Thoracic aorta (tissue), 2 donors: ENCODE measurements around the gene CD247. TPM values are rescaled to one million over a fixed set of nuclear protein-coding genes. Genes with fewer than 3 reads are reported as not detected.
"Not testable (repeated sequence)": the region's sequence is repeated elsewhere in the genome, so short reads cannot be mapped to it uniquely, and the experiment has no call there.

ENCODE experiments used
- ATAC-seq: fragments of 150-250 bp; one replicate; pipeline ENCODE4 v1.8.0; 2017; ENCODE audit warnings: low read depth; ENCODE audit not compliant: insufficient number of reproducible peaks, low FRiP score
- DNase-seq: peaks from one replicate; pipeline ENCODE4 v3.0.0-alpha.2; 2020; ENCODE audit warnings: low spot score
- H3K27ac ChIP-seq, 2 donors: fragments of 200-600 bp; sonication (generic); 1 replicate in 1 of 2; 2 replicates in 1 of 2; pipeline ENCODE4 v1.5.1; 2016; ENCODE audit warnings: mild to moderate bottlenecking in 2 of 2, moderate library complexity in 2 of 2
- H3K27me3 ChIP-seq: fragments of 200-600 bp; sonication (generic); replicated peaks from 2 replicates; pipeline ENCODE4 v1.6.0; 2016; ENCODE audit warnings: mild to moderate bottlenecking; ENCODE audit not compliant: insufficient read depth
- H3K36me3 ChIP-seq: fragments of 200-600 bp; sonication (generic); one replicate; pipeline ENCODE4 v1.5.1; 2016
- H3K4me1 ChIP-seq, 2 donors: fragments of 200-600 bp; sonication (generic); 1 replicate in 1 of 2; 2 replicates in 1 of 2; pipeline versions ENCODE4 v1.5.1 to v1.6.0; 2016; ENCODE audit warnings: low read depth in 2 of 2, mild to moderate bottlenecking in 1 of 2; ENCODE audit not compliant: control insufficient read depth in 1 of 2
- H3K4me3 ChIP-seq: fragments of 200-600 bp; sonication (generic); 2 replicates; pipeline ENCODE4 v1.5.1; 2016; ENCODE audit warnings: mild to moderate bottlenecking
- H3K9me3 ChIP-seq: fragments of 200-600 bp; sonication (generic); 2 replicates; pipeline ENCODE4 v1.5.1; 2016
- CTCF ChIP-seq: fragments of 200-600 bp; sonication (generic); IDR thresholded peaks from one replicate; pipeline ENCODE4 v1.5.1; 2019; ENCODE audit warnings: antibody characterized with exemption
- total RNA-seq, 2 donors: library from RNA; depleted of rRNA; stranded (reverse); fragments of >200 nt; gene quantifications; one replicate each; pipeline versions ENCODE4 v1.1.0 to v1.2.3, GENCODE V29; 2016

Gene CD247
- total RNA-seq, 2 donors from 2014 or later = 1.6 to 8.5 TPM

GRCh38 chr1:167563579-167564246, 45.4 kb upstream of the CD247 start:
- H3K27me3 ChIP-seq = no peaks in the 10 kb centered on the region
- H3K4me3 ChIP-seq = no peak overlapping the region
- no peak overlapping the region for H3K27ac ChIP-seq
- ATAC-seq (no peak), DNase-seq (no peak)
- TF ChIP-seq CTCF = no peak
- no peaks in the 10 kb centered on the region for H3K36me3 ChIP-seq
- H3K9me3 ChIP-seq = no peaks in the 10 kb centered on the region
- no peaks in the 10 kb centered on the region for H3K4me1 ChIP-seq

- Histone ChIP-seq H3K36me3 (no peaks in the 10 kb centered on the region), H3K9me3 (no peaks in the 10 kb centered on the region), H3K4me3 (no peak overlapping the region), H3K27ac (no peak overlapping the region), H3K4me1 (no peaks in the 10 kb centered on the region), H3K27me3 (no peaks in the 10 kb centered on the region)
- no peak for ATAC-seq
- DNase-seq = no peak
- no peak for TF ChIP-seq CTCF
Observed at GRCh38 chr1:167562702-167563101, 44.4 kb upstream of the CD247 start.

GRCh38 chr1:167561753-167562152, 43.4 kb upstream of the CD247 start:
- H3K27ac ChIP-seq = no peak overlapping the region
- no peaks in the 10 kb centered on the region for H3K4me1 ChIP-seq
- no peak overlapping the region for H3K4me3 ChIP-seq
- H3K9me3 ChIP-seq = no peaks in the 10 kb centered on the region
- no peaks in the 10 kb centered on the region for H3K36me3 ChIP-seq
- ATAC-seq = no peak
- no peak for TF ChIP-seq CTCF
- H3K27me3 ChIP-seq = no peaks in the 10 kb centered on the region
- no peak for DNase-seq

GRCh38 chr1:167555971-167556714, 37.8 kb upstream of the CD247 start:
- Histone ChIP-seq H3K27me3 (no peaks in the 10 kb centered on the region), H3K36me3 (no peaks in the 10 kb centered on the region), H3K9me3 (no peaks in the 10 kb centered on the region), H3K27ac (no peak overlapping the region), H3K4me3 (no peak overlapping the region), H3K4me1 (peaks cover 6 to 19% of the 10 kb centered on the region in 2 donors)
- TF ChIP-seq CTCF = peak; percentile 85
- peak; percentile 65 for DNase-seq
- no peak for ATAC-seq

GRCh38 chr1:167555072-167555471, 36.7 kb upstream of the CD247 start:
- DNase-seq, H3K36me3 ChIP-seq, ATAC-seq, H3K4me3 ChIP-seq, H3K27me3 ChIP-seq, H3K27ac ChIP-seq, H3K9me3 ChIP-seq: not testable (repeated sequence)
- H3K4me1 ChIP-seq = peaks cover 9 to 30% of the 10 kb centered on the region in 2 donors
